Esophagus muscularis mucosa (tissue), 3 donors: ENCODE measurements around the gene KRT39.

Experiments
- CTCF ChIP-seq, 3 experiments: fragments of 200-600 bp in 2 of 3; fragments of 450-650 bp in 1 of 3; sonication (generic) in 2 of 3; IDR thresholded peaks; one replicate each; pipeline ENCODE4 v1.5.1; 2017 to 2019; ENCODE audit warnings: antibody characterized with exemption in 3 of 3, mild to moderate bottlenecking in 2 of 3, moderate library complexity in 1 of 3
- POLR2A ChIP-seq: fragments of 450-650 bp; IDR thresholded peaks from one replicate; pipeline ENCODE4 v1.6.1; 2017; ENCODE audit warnings: antibody characterized with exemption, moderate library complexity, mild to moderate bottlenecking, low read depth
- POLR2AphosphoS5 ChIP-seq, 2 donors: sonication (generic); formaldehyde crosslinking; IDR thresholded peaks; one replicate each; pipeline ENCODE4 v1.6.1; 2017; ENCODE audit warnings: antibody characterized with exemption in 2 of 2

- no peak for TF ChIP-seq CTCF (IDR thresholded peaks at IDR 0.05)
- TF ChIP-seq POLR2AphosphoS5 (IDR thresholded peaks at IDR 0.05): no peak
- TF ChIP-seq POLR2A: no peak
Measured at GRCh38 chr17:40992666-40993065, 25.9 kb upstream of the KRT39 start.
